IPS-20b (cell line): ENCODE measurements around the gene SNX27.
"Not testable (repeated sequence)": the region's sequence is repeated elsewhere in the genome, so short reads cannot be mapped to it uniquely, and the experiment has no call there.

Experiments
- H3K27ac ChIP-seq: one replicate; pipeline ENCODE4 v1.5.1; 2013; ENCODE audit warnings: low read length
- H3K27me3 ChIP-seq: 2 replicates; pipeline ENCODE4 v1.6.1; 2013; ENCODE audit warnings: mild to moderate bottlenecking, low read length, inconsistent platforms; ENCODE audit not compliant: insufficient read depth
- H3K36me3 ChIP-seq: 2 replicates; pipeline ENCODE4 v1.6.1; 2013; ENCODE audit warnings: low read depth, mild to moderate bottlenecking, inconsistent platforms, low read length, moderate library complexity; ENCODE audit not compliant: insufficient read depth
- H3K4me1 ChIP-seq: 2 replicates; pipeline ENCODE4 v1.6.1; 2013; ENCODE audit warnings: mild to moderate bottlenecking, control low read depth, inconsistent platforms, low read length, moderate library complexity; ENCODE audit not compliant: insufficient read depth
- H3K4me3 ChIP-seq: 2 replicates; pipeline ENCODE4 v1.5.1; 2013; ENCODE audit warnings: mild to moderate bottlenecking, low read length, inconsistent platforms
- H3K9ac ChIP-seq: 2 replicates; pipeline ENCODE4 v1.6.1; 2013; ENCODE audit warnings: low read depth, mild to moderate bottlenecking, inconsistent platforms, low read length, moderate library complexity
- H3K9me3 ChIP-seq: 2 replicates; pipeline ENCODE4 v1.6.1; 2013; ENCODE audit warnings: mild to moderate bottlenecking, low read depth, low read length, inconsistent platforms; ENCODE audit not compliant: insufficient read depth

The SNX27 gene

GRCh38 chr1:151643085-151643484 lies 31.2 kb downstream of the SNX27 start:
- not testable (repeated sequence) for H3K9ac ChIP-seq, H3K9me3 ChIP-seq, H3K27me3 ChIP-seq, H3K4me3 ChIP-seq, H3K27ac ChIP-seq, H3K4me1 ChIP-seq
- H3K36me3 ChIP-seq: peaks cover 16% of the 10 kb centered on the region

GRCh38 chr1:151644001-151644400 lies 32.2 kb downstream of the SNX27 start:
- Histone ChIP-seq H3K36me3 (peaks cover 12% of the 10 kb centered on the region), H3K4me3 (no peak overlapping the region), H3K4me1 (no peaks in the 10 kb centered on the region), H3K27me3 (no peaks in the 10 kb centered on the region), H3K9ac (no peak overlapping the region), H3K9me3 (no peaks in the 10 kb centered on the region), H3K27ac (no peak overlapping the region)

- no peak overlapping the region for H3K9ac ChIP-seq
- no peaks in the 10 kb centered on the region for H3K27me3 ChIP-seq
- peaks cover 9% of the 10 kb centered on the region for H3K36me3 ChIP-seq
- no peaks in the 10 kb centered on the region for H3K4me1 ChIP-seq
- no peak overlapping the region for H3K4me3 ChIP-seq
- no peaks in the 10 kb centered on the region for H3K9me3 ChIP-seq
- H3K27ac ChIP-seq: no peak overlapping the region
These were observed 41.5 kb downstream of the SNX27 start for GRCh38 chr1:151653397-151653796.

DNA sequence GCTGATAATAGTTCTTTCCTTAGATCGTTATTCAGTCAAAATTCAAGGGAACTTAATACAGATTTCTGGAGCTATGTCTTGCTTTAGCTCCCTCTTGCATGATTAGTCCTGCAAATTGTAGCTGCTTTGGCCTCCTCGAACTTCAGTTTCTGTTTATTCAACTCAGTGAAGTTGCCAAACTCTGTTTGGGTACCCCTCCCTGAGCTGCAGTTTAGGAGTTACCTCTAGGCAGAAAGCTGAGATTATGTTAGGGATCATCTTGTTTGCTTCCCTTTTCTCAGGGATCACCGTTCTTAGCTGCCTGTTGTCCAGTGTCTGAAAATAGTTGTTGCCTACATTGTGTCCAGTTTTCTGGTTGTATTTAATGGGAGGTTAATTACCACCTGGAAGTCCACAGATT lies 43.5 kb downstream of the SNX27 start:
- no peak overlapping the region for H3K9ac ChIP-seq
- no peaks in the 10 kb centered on the region for H3K27me3 ChIP-seq
- peaks cover 28% of the 10 kb centered on the region for H3K36me3 ChIP-seq
- no peaks in the 10 kb centered on the region for H3K9me3 ChIP-seq
- no peak overlapping the region for H3K4me3 ChIP-seq
- no peak overlapping the region for H3K27ac ChIP-seq
- H3K4me1 ChIP-seq: no peaks in the 10 kb centered on the region

DNA sequence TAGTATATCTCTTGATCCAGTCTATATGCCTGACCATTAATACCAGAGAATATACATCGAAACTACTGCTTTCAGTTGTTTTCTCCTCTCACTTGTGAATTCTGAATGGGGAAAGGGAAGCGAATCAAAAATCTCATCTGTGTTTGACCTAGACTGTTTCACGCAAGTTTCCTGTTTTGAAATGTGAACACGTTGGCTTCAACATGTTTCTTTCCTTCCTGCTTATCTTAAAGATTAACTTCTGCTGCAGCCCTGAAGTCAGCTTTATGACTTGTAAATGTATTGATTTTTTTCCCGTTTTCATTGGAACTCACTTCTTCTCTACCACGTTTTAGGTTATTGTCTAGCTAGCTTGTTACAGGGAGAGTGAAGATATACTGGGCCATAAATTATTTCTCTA lies 49.9 kb downstream of the SNX27 start:
- Histone ChIP-seq H3K9me3 (no peaks in the 10 kb centered on the region), H3K4me1 (no peaks in the 10 kb centered on the region), H3K9ac (no peak overlapping the region), H3K4me3 (no peak overlapping the region), H3K36me3 (peaks cover 65% of the 10 kb centered on the region), H3K27ac (no peak overlapping the region), H3K27me3 (no peaks in the 10 kb centered on the region)

DNA sequence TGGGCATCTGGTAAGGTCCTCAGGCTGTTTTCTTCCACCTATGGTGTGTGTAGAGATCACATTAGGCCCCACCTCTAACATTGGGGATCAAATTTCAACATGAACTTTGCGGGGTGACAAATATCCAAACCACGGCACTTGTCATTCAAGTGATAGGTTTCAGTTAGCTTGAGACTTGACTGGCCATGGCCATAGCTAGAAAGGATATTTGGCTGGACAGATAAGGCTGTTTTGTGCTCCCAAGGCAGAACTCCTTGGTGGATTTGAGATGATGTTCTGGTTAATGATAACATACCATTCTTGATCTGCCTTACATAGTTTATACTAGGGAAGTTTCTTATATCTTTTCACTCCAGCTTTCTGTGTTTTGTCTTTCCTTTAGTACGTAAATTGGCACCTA lies 56.2 kb downstream of the SNX27 start:
- no peak overlapping the region for H3K4me3 ChIP-seq
- H3K4me1 ChIP-seq: no peaks in the 10 kb centered on the region
- no peaks in the 10 kb centered on the region for H3K27me3 ChIP-seq
- H3K9me3 ChIP-seq: no peaks in the 10 kb centered on the region
- H3K9ac ChIP-seq: no peak overlapping the region
- no peak overlapping the region for H3K27ac ChIP-seq
- peaks cover 49% of the 10 kb centered on the region for H3K36me3 ChIP-seq

GRCh38 chr1:151670036-151670675 lies 58.3 kb downstream of the SNX27 start:
- not testable (repeated sequence) for H3K4me3 ChIP-seq, H3K4me1 ChIP-seq, H3K9me3 ChIP-seq, H3K27ac ChIP-seq, H3K27me3 ChIP-seq, H3K9ac ChIP-seq
- peaks cover 44% of the 10 kb centered on the region for H3K36me3 ChIP-seq

GRCh38 chr1:151673407-151673806 lies 61.6 kb downstream of the SNX27 start:
- no peaks in the 10 kb centered on the region for H3K4me1 ChIP-seq
- H3K9ac ChIP-seq: no peak overlapping the region
- H3K27me3 ChIP-seq: no peaks in the 10 kb centered on the region
- no peak overlapping the region for H3K4me3 ChIP-seq
- peaks cover 36% of the 10 kb centered on the region for H3K36me3 ChIP-seq
- no peaks in the 10 kb centered on the region for H3K9me3 ChIP-seq
- no peak overlapping the region for H3K27ac ChIP-seq

DNA sequence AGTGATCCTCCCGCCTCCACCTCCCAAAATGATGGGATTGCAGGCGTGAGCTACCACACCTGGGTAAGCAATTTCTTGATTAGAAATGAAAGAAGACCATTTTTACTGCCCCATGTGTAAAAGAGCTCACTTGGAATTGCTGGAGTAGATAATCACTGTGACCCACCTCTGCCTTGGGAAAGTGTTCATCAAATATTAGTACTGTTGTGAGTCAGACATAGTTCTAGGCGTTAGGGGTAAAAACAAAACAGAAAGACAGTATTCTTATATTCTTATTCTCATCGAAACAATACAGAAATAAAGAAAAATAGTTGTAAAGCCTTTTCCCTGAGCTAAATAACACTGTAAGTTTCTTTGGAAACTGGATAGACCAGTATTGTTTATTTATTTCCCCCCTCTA lies 68.5 kb downstream of the SNX27 start:
- no peaks in the 10 kb centered on the region for H3K9me3 ChIP-seq
- peaks cover 32% of the 10 kb centered on the region for H3K36me3 ChIP-seq
- no peak overlapping the region for H3K9ac ChIP-seq
- no peaks in the 10 kb centered on the region for H3K4me1 ChIP-seq
- H3K27me3 ChIP-seq: no peaks in the 10 kb centered on the region
- no peak overlapping the region for H3K4me3 ChIP-seq
- no peak overlapping the region for H3K27ac ChIP-seq

DNA sequence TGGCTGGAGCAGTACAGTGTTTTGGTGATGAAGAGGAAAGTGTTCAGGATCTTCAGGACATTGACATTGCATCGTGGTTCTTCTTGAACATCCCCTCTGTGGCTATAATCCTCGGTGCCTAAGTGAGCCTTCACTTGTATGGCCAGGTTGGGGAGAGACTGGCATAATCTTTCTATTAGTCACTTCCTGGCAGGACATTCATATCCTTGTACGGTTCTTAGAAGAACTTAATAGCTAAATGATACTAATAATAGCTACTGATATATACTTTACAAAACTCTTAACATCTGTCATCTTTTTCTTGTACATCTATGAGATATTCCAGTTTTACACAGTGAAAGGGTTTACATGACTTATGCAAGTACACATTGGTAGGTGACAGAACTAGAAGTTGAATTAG lies 69.0 kb downstream of the SNX27 start:
- Histone ChIP-seq H3K27me3 (no peaks in the 10 kb centered on the region), H3K27ac (no peak overlapping the region), H3K4me3 (no peak overlapping the region), H3K36me3 (peaks cover 36% of the 10 kb centered on the region), H3K4me1 (no peaks in the 10 kb centered on the region), H3K9me3 (no peaks in the 10 kb centered on the region), H3K9ac (no peak overlapping the region)

DNA sequence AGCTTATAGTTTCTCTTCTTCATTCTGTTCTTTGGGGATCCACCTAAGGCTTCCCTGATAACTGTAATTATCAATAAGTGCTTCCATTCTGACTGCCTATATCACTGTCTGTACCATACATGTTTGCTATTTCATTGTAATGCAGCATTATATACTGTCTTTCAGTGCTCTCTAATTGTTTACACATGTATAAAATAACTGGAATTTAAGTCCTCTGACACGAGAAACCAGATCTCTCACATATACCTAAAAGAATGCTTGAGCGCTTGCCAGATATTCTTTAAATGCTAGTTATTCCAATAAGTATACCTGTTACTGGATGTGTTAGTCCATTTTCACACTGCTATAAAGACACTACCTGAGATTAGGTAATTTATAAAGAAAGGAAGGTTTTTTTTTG lies 70.1 kb downstream of the SNX27 start:
- Histone ChIP-seq H3K9me3 (no peaks in the 10 kb centered on the region), H3K27me3 (no peaks in the 10 kb centered on the region), H3K9ac (no peak overlapping the region), H3K27ac (no peak overlapping the region), H3K36me3 (peaks cover 46% of the 10 kb centered on the region), H3K4me1 (no peaks in the 10 kb centered on the region), H3K4me3 (no peak overlapping the region)

GRCh38 chr1:151682901-151683300 lies 71.1 kb downstream of the SNX27 start:
- H3K4me1 ChIP-seq, H3K9ac ChIP-seq, H3K27ac ChIP-seq, H3K4me3 ChIP-seq, H3K27me3 ChIP-seq, H3K9me3 ChIP-seq: not testable (repeated sequence)
- peaks cover 45% of the 10 kb centered on the region for H3K36me3 ChIP-seq
